Gastrocnemius medialis (tissue), 4 donors: ENCODE measurements around the gene TMOD4. TPM values are rescaled to one million over a fixed set of nuclear protein-coding genes. Genes with fewer than 3 reads are reported as not detected.

ENCODE experiments used
- ATAC-seq, 2 donors: fragments of 150-250 bp; one replicate each; pipeline ENCODE4 v1.9.1; 2016
- DNase-seq, 2 donors: peaks; one replicate each; pipeline ENCODE4 v3.0.0-alpha.2; 2019
- H3K27ac ChIP-seq, 4 donors: fragments of 200-600 bp; sonication (generic); 1 replicate in 1 of 4; 2 replicates in 3 of 4; pipeline ENCODE4 v1.5.1; 2016 to 2018; ENCODE audit warnings: mild to moderate bottlenecking in 2 of 4, moderate library complexity in 1 of 4
- H3K27me3 ChIP-seq, 3 donors: fragments of 200-600 bp; sonication (generic) in 2 of 3; 1 replicate in 1 of 3; 2 replicates in 2 of 3; pipeline versions ENCODE4 v1.5.1 to v1.6.0; 2016 to 2019; ENCODE audit warnings: mild to moderate bottlenecking in 1 of 3, moderate library complexity in 1 of 3
- H3K36me3 ChIP-seq, 2 donors: fragments of 200-600 bp; sonication (generic) in 1 of 2; one replicate each; pipeline ENCODE4 v1.5.1; 2017 to 2018
- H3K4me1 ChIP-seq, 2 donors: fragments of 200-600 bp; sonication (generic) in 1 of 2; one replicate each; pipeline ENCODE4 v1.5.1; 2016 to 2017; ENCODE audit warnings: mild to moderate bottlenecking in 2 of 2
- H3K4me3 ChIP-seq, 4 donors: fragments of 200-600 bp; sonication (generic) in 3 of 4; 1 replicate in 1 of 4; 2 replicates in 3 of 4; pipeline ENCODE4 v1.5.1; 2016 to 2019; ENCODE audit warnings: mild to moderate bottlenecking in 2 of 4
- H3K9me3 ChIP-seq, 3 donors: fragments of 200-600 bp; sonication (generic) in 2 of 3; 1 replicate in 1 of 3; 2 replicates in 2 of 3; pipeline ENCODE4 v1.5.1; 2016 to 2019
- POLR2A ChIP-seq, 2 donors: fragments of 450-650 bp; IDR thresholded peaks; one replicate each; pipeline ENCODE4 v1.6.1; 2017; ENCODE audit warnings: antibody characterized with exemption in 2 of 2, mild to moderate bottlenecking in 2 of 2, moderate library complexity in 2 of 2
- in situ Hi-C, 4 donors: fragments of 200-750 bp; cut with MboI; loops; one replicate each; pipeline versions ENCODE4 v1.15.0 to v1.8.0; 2017; ENCODE audit warnings: low sequenced_read_pairs in 4 of 4
- intact Hi-C: fragments of 100-400 bp; cut with DNase I; formaldehyde crosslinking; loops from one replicate; pipeline ENCODE4 v1.15.1; 2023; ENCODE audit warnings: low total_unique reads
- total RNA-seq, 4 donors: library from RNA; depleted of rRNA; stranded (reverse); fragments of >200 nt; gene quantifications; one replicate each; pipeline versions ENCODE4 v1.1.0 to v1.2.3, GENCODE V29; 2016
- TF ChIP-seq, protein P1 (sequence below), 5 experiments: fragments of 450-650 bp in 3 of 5; fragments of 200-600 bp in 2 of 5; sonication (generic) in 2 of 5; IDR thresholded peaks in 4 of 5; conservative IDR thresholded peaks in 1 of 5; 1 replicate in 4 of 5; 2 replicates in 1 of 5; pipeline ENCODE4 v1.5.1; 2016 to 2019; ENCODE audit warnings: antibody characterized with exemption in 5 of 5, mild to moderate bottlenecking in 3 of 5, moderate library complexity in 3 of 5

The TMOD4 gene
- total RNA-seq, 4 donors from 2014 or later, result 58.3 to 315 (median 188) TPM

GRCh38 chr1:151144474-151145303 is 31.1 kb downstream of the TMOD4 start:
- ATAC-seq (peak; percentile 1 to 10), DNase-seq (peak in 1 of 2 donors; percentile 60)
- in situ Hi-C loops (no loop called here), intact Hi-C loops (loop anchor here (5.0 kb wide), 3 partner anchors 32 to 582 kb away; no protein-coding TSS in a partner anchor)
- Histone ChIP-seq H3K36me3 (peaks cover 0 to 8% of the 10 kb centered on the region in 2 donors), H3K27me3 (no peaks in the 10 kb centered on the region), H3K27ac (peak overlapping the region; percentile 95 to 99 (median 98)), H3K9me3 (no peaks in the 10 kb centered on the region), H3K4me1 (peaks cover 48 to 61% of the 10 kb centered on the region in 2 donors), H3K4me3 (peak overlapping the region; percentile 89 to 97 (median 92))
- TF ChIP-seq, protein P1, sequence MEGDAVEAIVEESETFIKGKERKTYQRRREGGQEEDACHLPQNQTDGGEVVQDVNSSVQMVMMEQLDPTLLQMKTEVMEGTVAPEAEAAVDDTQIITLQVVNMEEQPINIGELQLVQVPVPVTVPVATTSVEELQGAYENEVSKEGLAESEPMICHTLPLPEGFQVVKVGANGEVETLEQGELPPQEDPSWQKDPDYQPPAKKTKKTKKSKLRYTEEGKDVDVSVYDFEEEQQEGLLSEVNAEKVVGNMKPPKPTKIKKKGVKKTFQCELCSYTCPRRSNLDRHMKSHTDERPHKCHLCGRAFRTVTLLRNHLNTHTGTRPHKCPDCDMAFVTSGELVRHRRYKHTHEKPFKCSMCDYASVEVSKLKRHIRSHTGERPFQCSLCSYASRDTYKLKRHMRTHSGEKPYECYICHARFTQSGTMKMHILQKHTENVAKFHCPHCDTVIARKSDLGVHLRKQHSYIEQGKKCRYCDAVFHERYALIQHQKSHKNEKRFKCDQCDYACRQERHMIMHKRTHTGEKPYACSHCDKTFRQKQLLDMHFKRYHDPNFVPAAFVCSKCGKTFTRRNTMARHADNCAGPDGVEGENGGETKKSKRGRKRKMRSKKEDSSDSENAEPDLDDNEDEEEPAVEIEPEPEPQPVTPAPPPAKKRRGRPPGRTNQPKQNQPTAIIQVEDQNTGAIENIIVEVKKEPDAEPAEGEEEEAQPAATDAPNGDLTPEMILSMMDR (IDR thresholded peaks at IDR 0.05 in 4 of 5, conservative IDR thresholded peaks at IDR 0.05 in 1 of 5), result no peak
- peak in 1 of 2 donors; percentile 29 for TF ChIP-seq POLR2A (IDR thresholded peaks at IDR 0.05)

- TF ChIP-seq, protein P1 (IDR thresholded peaks at IDR 0.05 in 4 of 5, conservative IDR thresholded peaks at IDR 0.05 in 1 of 5), result no peak
- no peak for TF ChIP-seq POLR2A (IDR thresholded peaks at IDR 0.05)
- peak overlapping the region; percentile 89 to 97 (median 92) for H3K4me3 ChIP-seq
These were observed 31.8 kb downstream of the TMOD4 start for GRCh38 chr1:151143986-151144385.

GRCh38 chr1:151143057-151143435 is 32.7 kb downstream of the TMOD4 start:
- Histone ChIP-seq H3K27me3 (no peaks in the 10 kb centered on the region), H3K9me3 (no peaks in the 10 kb centered on the region), H3K4me1 (peaks cover 49 to 61% of the 10 kb centered on the region in 2 donors), H3K36me3 (peaks cover 0 to 24% of the 10 kb centered on the region in 2 donors), H3K27ac (peak overlapping the region; percentile 95 to 99 (median 98)), H3K4me3 (peak overlapping the region in 3 of 4 donors; percentile 89 to 97 (median 90))
- TF ChIP-seq, protein P1 (IDR thresholded peaks at IDR 0.05 in 4 of 5, conservative IDR thresholded peaks at IDR 0.05 in 1 of 5), result peak; percentile 18 to 52 (median 45)
- peak; percentile 31 to 61 for TF ChIP-seq POLR2A (IDR thresholded peaks at IDR 0.05)
- peak; percentile 16 to 37 for ATAC-seq
- in situ Hi-C loops (no loop called here), intact Hi-C loops (no loop called here)
- DNase-seq, result no peak

More at GRCh38 chr1:151143986-151144385, 31.8 kb downstream of the TMOD4 start:
- Histone ChIP-seq H3K9me3 (no peaks in the 10 kb centered on the region), H3K36me3 (peaks cover 0 to 15% of the 10 kb centered on the region in 2 donors), H3K27ac (peak overlapping the region; percentile 95 to 99 (median 98)), H3K4me1 (peaks cover 48 to 61% of the 10 kb centered on the region in 2 donors), H3K27me3 (no peaks in the 10 kb centered on the region)
- in situ Hi-C loops (no loop called here), intact Hi-C loops (no loop called here)
- DNase-seq (peak in 1 of 2 donors; percentile 40), ATAC-seq (no peak)

GRCh38 chr1:151142411-151143056 is 33.2 kb downstream of the TMOD4 start:
- Histone ChIP-seq H3K9me3 (no peaks in the 10 kb centered on the region), H3K27me3 (no peaks in the 10 kb centered on the region), H3K27ac (peak overlapping the region; percentile 95 to 99 (median 98)), H3K4me3 (peak overlapping the region in 2 of 4 donors; percentile 89 to 97), H3K36me3 (peaks cover 0 to 29% of the 10 kb centered on the region in 2 donors), H3K4me1 (peaks cover 51 to 57% of the 10 kb centered on the region in 2 donors)
- ATAC-seq, result peak; percentile 50 to 56
- in situ Hi-C loops, result no loop called here
- peak; percentile 93 to 99 for DNase-seq
- intact Hi-C loops, result no loop called here
- TF ChIP-seq POLR2A (IDR thresholded peaks at IDR 0.05), result no peak
- TF ChIP-seq, protein P1 (IDR thresholded peaks at IDR 0.05 in 4 of 5, conservative IDR thresholded peaks at IDR 0.05 in 1 of 5), result no peak
